BLaER1 (cell line): ENCODE results near the gene BAG5.
A peak's percentile ranks its signal among the peaks of the same experiment; 100 is the strongest.
"Not testable (repeated sequence)": the region's sequence is repeated elsewhere in the genome, so short reads cannot be mapped to it uniquely, and the experiment has no call there.

ENCODE experiments used
- H3K27ac ChIP-seq: shearing (Covaris generic); formaldehyde crosslinking; 2 replicates; pipeline ENCODE4 v1.8.1; 2022
- H3K27me3 ChIP-seq: shearing (Covaris generic); formaldehyde crosslinking; 2 replicates; pipeline ENCODE4 v1.8.1; 2022
- H3K36me3 ChIP-seq: shearing (Covaris generic); formaldehyde crosslinking; 2 replicates; pipeline ENCODE4 v1.8.1; 2022
- H3K4me1 ChIP-seq: shearing (Covaris generic); formaldehyde crosslinking; 2 replicates; pipeline ENCODE4 v1.8.1; 2022
- H3K4me2 ChIP-seq: shearing (Covaris generic); formaldehyde crosslinking; 2 replicates; pipeline ENCODE4 v1.8.1; 2022
- H3K4me3 ChIP-seq: shearing (Covaris generic); formaldehyde crosslinking; 2 replicates; pipeline ENCODE4 v1.8.1; 2022
- H3K9ac ChIP-seq: shearing (Covaris generic); formaldehyde crosslinking; 2 replicates; pipeline ENCODE4 v1.8.1; 2022
- H3K9me3 ChIP-seq: shearing (Covaris generic); formaldehyde crosslinking; 2 replicates; pipeline ENCODE4 v1.8.1; 2022
- H4K20me1 ChIP-seq: shearing (Covaris generic); formaldehyde crosslinking; 2 replicates; pipeline ENCODE4 v1.8.1; 2022
- Cebpa-rat ChIP-seq: shearing (Covaris generic); IDR thresholded peaks from 2 replicates; pipeline ENCODE4 v1.8.1; 2022

BAG5 gene, protein sequence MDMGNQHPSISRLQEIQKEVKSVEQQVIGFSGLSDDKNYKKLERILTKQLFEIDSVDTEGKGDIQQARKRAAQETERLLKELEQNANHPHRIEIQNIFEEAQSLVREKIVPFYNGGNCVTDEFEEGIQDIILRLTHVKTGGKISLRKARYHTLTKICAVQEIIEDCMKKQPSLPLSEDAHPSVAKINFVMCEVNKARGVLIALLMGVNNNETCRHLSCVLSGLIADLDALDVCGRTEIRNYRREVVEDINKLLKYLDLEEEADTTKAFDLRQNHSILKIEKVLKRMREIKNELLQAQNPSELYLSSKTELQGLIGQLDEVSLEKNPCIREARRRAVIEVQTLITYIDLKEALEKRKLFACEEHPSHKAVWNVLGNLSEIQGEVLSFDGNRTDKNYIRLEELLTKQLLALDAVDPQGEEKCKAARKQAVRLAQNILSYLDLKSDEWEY

GRCh38 chr14:103562429-103563225 lies at the start of gene BAG5, which contains the start of gene COA8:
BAG5 (minus strand) TSS chr14:103562657; CDS start chr14:103561164, 1,493 bp downstream.
COA8 (plus strand) TSS chr14:103562960; CDS start chr14:103563002, 42 bp downstream.
- Histone ChIP-seq H3K4me2 (peak within 1 kb of the TSS; percentile 97), H3K9me3 (no peaks in the 10 kb centered on the region), H3K36me3 (peaks cover 46% of the 10 kb centered on the region), H4K20me1 (peaks cover 82% of the 10 kb centered on the region), H3K27ac (peak within 1 kb of the TSS; percentile 99), H3K9ac (peak within 1 kb of the TSS; percentile 97), H3K27me3 (no peaks in the 10 kb centered on the region), H3K4me1 (peaks cover 72% of the 10 kb centered on the region), H3K4me3 (peak within 1 kb of the TSS; percentile 99)
- TF ChIP-seq Cebpa-rat: no peak

- no peak overlapping the region for H3K4me3 ChIP-seq
- H3K36me3 ChIP-seq: no peaks in the 10 kb centered on the region
- no peaks in the 10 kb centered on the region for H3K27me3 ChIP-seq
- no peak for TF ChIP-seq Cebpa-rat
- H4K20me1 ChIP-seq: peaks cover 18% of the 10 kb centered on the region
- H3K9ac ChIP-seq: no peak overlapping the region
- peaks cover 36% of the 10 kb centered on the region for H3K4me1 ChIP-seq
- H3K27ac ChIP-seq: no peak overlapping the region
- H3K4me2 ChIP-seq: no peak overlapping the region
- peaks cover 26% of the 10 kb centered on the region for H3K9me3 ChIP-seq
Observed at GRCh38 chr14:103611215-103611614, 48.8 kb upstream of the BAG5 start.

DNA sequence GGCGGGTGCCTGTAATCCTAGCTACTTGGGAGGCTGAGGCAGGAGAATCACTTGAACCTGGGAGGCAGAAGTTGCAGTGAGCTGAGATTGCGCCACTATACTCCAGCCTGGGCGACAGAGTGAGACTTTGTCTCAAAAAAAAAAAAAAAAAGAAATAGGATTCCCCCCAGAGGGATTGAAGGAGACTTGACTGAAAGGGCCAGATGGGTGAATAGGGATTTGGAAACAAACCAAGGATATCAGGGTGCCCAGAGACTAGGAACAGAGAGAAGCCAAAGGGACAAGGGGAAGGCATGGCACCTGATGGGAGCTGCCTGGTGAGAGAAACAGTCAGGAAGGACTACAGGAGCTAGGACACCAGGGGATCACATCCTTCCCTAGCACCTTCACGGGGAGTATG lies 46.6 kb upstream of the BAG5 start:
- H3K4me2 ChIP-seq, H3K9ac ChIP-seq, H3K27me3 ChIP-seq, H3K27ac ChIP-seq, H3K36me3 ChIP-seq, H3K4me3 ChIP-seq: not testable (repeated sequence)
- Histone ChIP-seq H4K20me1 (peaks cover 19% of the 10 kb centered on the region), H3K9me3 (peaks cover 26% of the 10 kb centered on the region), H3K4me1 (peaks cover 38% of the 10 kb centered on the region)

DNA sequence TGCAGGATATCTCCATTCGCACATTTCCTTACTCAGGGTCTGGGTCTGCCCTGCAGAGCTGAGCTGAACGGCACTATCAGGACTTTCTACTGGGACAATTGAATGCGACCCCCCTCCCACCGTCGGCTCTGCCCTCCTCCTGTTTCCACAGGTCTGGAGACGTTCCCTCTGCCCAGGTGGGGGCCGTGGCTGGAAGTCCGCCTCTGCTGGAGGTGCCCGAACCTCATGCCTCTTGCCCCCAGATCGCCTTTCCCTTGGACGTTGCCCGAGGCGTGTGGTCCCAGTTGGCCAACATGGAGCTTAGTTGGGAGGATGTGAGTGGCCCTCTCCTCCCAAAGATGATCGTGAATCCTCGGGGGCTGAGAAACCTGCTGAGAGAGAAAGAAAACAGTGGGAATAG lies 45.4 kb upstream of the BAG5 start:
- Histone ChIP-seq H3K36me3 (no peaks in the 10 kb centered on the region), H3K27ac (peak overlapping the region; percentile 43; the same call in 1 of the 2 replicates), H3K4me3 (peak overlapping the region; percentile 55), H4K20me1 (peaks cover 19% of the 10 kb centered on the region), H3K9me3 (peaks cover 26% of the 10 kb centered on the region), H3K4me2 (peak overlapping the region; percentile 99), H3K4me1 (peaks cover 32% of the 10 kb centered on the region), H3K27me3 (no peaks in the 10 kb centered on the region), H3K9ac (peak overlapping the region; percentile 56)
- no peak for TF ChIP-seq Cebpa-rat

GRCh38 chr14:103606963-103607668 lies 44.7 kb upstream of the BAG5 start:
- Histone ChIP-seq H3K27ac (peak overlapping the region; percentile 43), H3K36me3 (no peaks in the 10 kb centered on the region), H3K4me3 (peak overlapping the region; percentile 55), H3K4me1 (peaks cover 32% of the 10 kb centered on the region), H3K27me3 (no peaks in the 10 kb centered on the region), H3K9me3 (peaks cover 23% of the 10 kb centered on the region), H3K9ac (peak overlapping the region; percentile 56), H3K4me2 (peak overlapping the region; percentile 99), H4K20me1 (peaks cover 19% of the 10 kb centered on the region)
- TF ChIP-seq Cebpa-rat: no peak

DNA sequence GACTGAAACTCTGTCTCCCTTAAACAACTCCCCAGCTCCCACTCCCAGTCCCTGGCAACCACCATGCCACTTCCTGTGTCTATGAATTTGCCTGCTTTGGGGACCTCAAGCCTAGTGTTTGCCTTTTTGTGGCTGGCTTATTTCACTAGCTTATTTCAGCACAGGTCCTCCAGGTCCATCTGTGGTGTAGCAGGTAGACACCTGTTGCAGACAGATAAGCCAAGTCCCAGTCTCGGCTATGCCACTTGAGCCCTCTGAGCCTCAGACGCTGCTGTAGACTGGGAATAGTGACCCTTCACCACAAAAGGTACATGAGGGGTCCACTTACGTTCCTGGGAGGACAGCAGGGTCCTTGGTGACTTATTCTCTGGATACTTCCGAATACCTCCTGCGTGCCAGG lies 42.2 kb upstream of the BAG5 start:
- no peak overlapping the region for H3K9ac ChIP-seq

GRCh38 chr14:103600503-103600902 lies 38.0 kb upstream of the BAG5 start:
- H3K9me3 ChIP-seq: no peaks in the 10 kb centered on the region
- no peak for TF ChIP-seq Cebpa-rat
- H3K4me3 ChIP-seq: no peak overlapping the region
- peaks cover 9% of the 10 kb centered on the region; the same call in 1 of the 2 replicates for H3K36me3 ChIP-seq
- no peaks in the 10 kb centered on the region for H3K27me3 ChIP-seq
- H3K4me1 ChIP-seq: peaks cover 10% of the 10 kb centered on the region
- H4K20me1 ChIP-seq: peaks cover under 1% of the 10 kb centered on the region; the same call in 1 of the 2 replicates
- H3K27ac ChIP-seq: no peak overlapping the region
- no peak overlapping the region for H3K9ac ChIP-seq
- H3K4me2 ChIP-seq: no peak overlapping the region

More for the DNA sequence above, 42.2 kb upstream of the BAG5 start:
- Histone ChIP-seq H3K27ac (no peak overlapping the region), H3K27me3 (no peaks in the 10 kb centered on the region), H3K4me3 (no peak overlapping the region), H3K36me3 (no peaks in the 10 kb centered on the region), H3K4me2 (no peak overlapping the region), H3K4me1 (peaks cover 32% of the 10 kb centered on the region), H3K9me3 (no peaks in the 10 kb centered on the region), H4K20me1 (peaks cover 19% of the 10 kb centered on the region)
- no peak for TF ChIP-seq Cebpa-rat

DNA sequence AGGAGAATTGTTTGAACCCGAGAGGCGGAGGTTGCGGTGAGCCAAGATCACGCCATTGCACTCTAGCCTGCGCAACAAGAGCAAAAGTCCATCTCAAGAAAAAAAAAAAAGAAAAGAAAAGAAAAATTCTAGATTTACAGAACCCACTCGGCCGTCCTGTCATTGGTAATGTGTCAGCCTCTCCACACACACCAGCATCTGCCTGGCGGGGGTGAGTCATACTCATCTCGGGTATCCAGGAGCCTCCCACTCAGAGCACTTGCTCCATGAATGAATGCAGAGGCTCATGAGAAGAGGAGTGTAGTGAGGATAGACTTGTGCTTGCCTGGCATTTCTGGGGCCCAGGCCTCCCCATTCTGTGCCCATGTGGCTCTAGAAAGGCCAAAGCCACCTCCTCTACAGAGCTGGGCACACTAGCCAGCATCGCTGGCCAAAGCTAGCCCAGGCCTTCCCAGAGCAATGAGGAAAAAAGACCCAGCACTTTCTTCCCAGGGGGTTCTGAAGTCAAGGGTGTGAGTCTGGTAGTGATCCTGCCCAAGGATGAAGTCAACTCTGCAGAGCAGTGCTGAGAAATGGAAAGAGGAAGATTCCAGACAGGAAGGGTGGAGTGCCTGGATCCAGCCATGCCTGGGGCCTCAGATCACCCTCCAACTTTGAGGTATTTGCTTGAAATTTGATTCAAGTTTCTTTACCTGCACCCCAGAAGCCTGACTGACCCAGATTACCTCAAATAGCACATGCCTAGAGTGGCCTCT lies 35.3 kb upstream of the BAG5 start:
- H3K27me3 ChIP-seq: no peaks in the 10 kb centered on the region
- H3K36me3 ChIP-seq: peaks cover 9% of the 10 kb centered on the region; the same call in 1 of the 2 replicates
- TF ChIP-seq Cebpa-rat: no peak
- H3K4me1 ChIP-seq: peaks cover 29% of the 10 kb centered on the region
- H3K27ac ChIP-seq: no peak overlapping the region
- no peaks in the 10 kb centered on the region for H3K9me3 ChIP-seq
- H4K20me1 ChIP-seq: peaks cover 7% of the 10 kb centered on the region
- H3K4me2 ChIP-seq: no peak overlapping the region
- no peak overlapping the region for H3K9ac ChIP-seq
- no peak overlapping the region for H3K4me3 ChIP-seq

DNA sequence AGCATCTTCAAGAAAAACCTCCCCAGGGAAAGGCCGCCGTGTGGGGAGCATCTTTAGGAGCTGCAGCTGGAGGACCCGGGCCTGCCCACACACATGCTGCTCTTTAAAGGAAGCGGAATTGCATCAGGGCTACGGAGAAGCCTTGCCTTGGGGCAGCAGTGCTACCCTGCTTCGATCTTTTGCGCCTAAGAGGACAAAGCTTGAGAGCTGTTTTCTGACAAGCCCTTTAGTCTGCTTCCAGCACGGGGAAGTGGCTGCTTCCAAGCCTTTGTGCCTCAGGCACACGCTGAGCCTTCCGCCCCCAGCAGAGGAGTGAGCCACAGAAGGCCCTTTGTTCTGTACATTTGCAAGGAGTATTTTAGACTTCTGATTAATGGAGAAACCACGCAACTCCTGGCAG lies 31.8 kb upstream of the BAG5 start:
- Histone ChIP-seq H3K27me3 (no peaks in the 10 kb centered on the region), H3K9me3 (no peaks in the 10 kb centered on the region), H3K9ac (no peak overlapping the region), H3K4me1 (peaks cover 29% of the 10 kb centered on the region), H3K4me2 (no peak overlapping the region; the same call in 1 of the 2 replicates), H3K36me3 (peaks cover 30% of the 10 kb centered on the region), H3K4me3 (no peak overlapping the region), H4K20me1 (peaks cover 7% of the 10 kb centered on the region), H3K27ac (no peak overlapping the region)
- no peak for TF ChIP-seq Cebpa-rat
